Lower leg skin (tissue), 4 donors: Measurements from ENCODE around the gene NNT. TPM values are rescaled to one million over a fixed set of nuclear protein-coding genes. Genes with fewer than 3 reads are reported as not detected.
"Not testable (repeated sequence)": the region's sequence is repeated elsewhere in the genome, so short reads cannot be mapped to it uniquely, and the experiment has no call there.

Experiments used
- DNase-seq, 2 donors: peaks; one replicate each; pipeline ENCODE4 v3.0.0-alpha.2; 2019; ENCODE audit warnings: low spot score in 2 of 2
- H3K4me3 ChIP-seq: fragments of 200-600 bp; sonication (generic); 2 replicates; pipeline ENCODE4 v1.5.1; 2017; ENCODE audit warnings: mild to moderate bottlenecking, low read depth; ENCODE audit not compliant: poor library complexity, severe bottlenecking
- POLR2A ChIP-seq, 2 donors: fragments of 450-650 bp; IDR thresholded peaks; one replicate each; pipeline ENCODE4 v1.6.1; 2016 to 2017; ENCODE audit warnings: antibody characterized with exemption in 2 of 2, mild to moderate bottlenecking in 1 of 2, moderate library complexity in 1 of 2
- WGBS, 2 donors: methylation state at CpG; one replicate each; pipeline ENCODE4 v1.1.5; 2018; 5-methylcytosine and 5-hydroxymethylcytosine counted together
- intact Hi-C: fragments of 100-400 bp; cut with DNase I; formaldehyde crosslinking; loops from one replicate; pipeline ENCODE4 v1.15.0; 2023; ENCODE audit warnings: low total_unique reads
- total RNA-seq, 4 donors: library from RNA; depleted of rRNA; stranded (reverse); fragments of >200 nt; gene quantifications; one replicate each; pipeline ENCODE4 v1.1.0, GENCODE V29; 2016
- TF ChIP-seq, protein P1 (sequence below), 3 donors: fragments of 450-650 bp; IDR thresholded peaks; one replicate each; pipeline ENCODE4 v1.5.1; 2016; ENCODE audit warnings: antibody characterized with exemption in 3 of 3, mild to moderate bottlenecking in 3 of 3, moderate library complexity in 2 of 3

Gene NNT
- total RNA-seq, 4 donors from 2014 or later = 24.2 to 34.2 (median 27.7) TPM

DNA sequence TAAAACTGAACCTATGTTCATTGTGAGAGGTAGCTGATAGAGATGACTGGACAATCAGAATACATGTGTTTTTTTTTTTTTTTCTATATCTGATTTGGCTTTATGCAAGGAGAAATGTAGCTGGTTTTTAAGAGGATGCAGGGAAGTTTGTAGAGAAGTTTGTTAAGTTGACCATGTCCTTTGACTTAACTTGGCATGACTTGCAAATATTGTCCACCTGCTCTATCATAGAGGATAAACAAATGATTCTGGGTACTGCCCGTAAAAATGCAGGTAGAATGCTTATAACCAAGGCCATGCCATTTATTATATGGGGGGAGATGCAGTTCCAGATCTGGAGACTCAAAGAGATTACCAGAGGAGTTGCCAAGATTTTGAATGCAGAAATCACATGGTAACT is 13.7 kb upstream of the NNT start:
- WGBS, 2 donors = 84 to 97% methylated on average over 1 of the region's 1 CpG

DNA sequence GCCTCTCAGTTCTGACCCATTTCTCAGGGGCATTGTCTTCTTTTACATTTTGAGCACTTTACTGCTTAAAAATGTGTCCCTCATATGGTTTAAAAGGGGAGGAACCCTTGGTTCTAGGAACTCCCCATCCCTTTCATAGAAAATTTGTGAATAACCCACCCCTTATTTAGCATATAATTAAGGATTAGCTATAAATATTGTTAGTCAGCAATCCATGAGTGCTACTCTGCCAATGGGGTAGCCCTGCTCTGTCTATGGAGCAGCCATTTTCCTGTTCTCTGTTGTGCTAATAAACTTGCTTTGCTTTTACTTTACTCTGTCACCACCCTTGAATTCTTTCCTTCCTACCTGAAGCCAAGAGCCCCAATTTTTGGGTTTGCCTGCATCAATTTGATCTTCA is 12.3 kb upstream of the NNT start:
- no peak for TF ChIP-seq POLR2A (IDR thresholded peaks at IDR 0.05)
- TF ChIP-seq, protein P1, sequence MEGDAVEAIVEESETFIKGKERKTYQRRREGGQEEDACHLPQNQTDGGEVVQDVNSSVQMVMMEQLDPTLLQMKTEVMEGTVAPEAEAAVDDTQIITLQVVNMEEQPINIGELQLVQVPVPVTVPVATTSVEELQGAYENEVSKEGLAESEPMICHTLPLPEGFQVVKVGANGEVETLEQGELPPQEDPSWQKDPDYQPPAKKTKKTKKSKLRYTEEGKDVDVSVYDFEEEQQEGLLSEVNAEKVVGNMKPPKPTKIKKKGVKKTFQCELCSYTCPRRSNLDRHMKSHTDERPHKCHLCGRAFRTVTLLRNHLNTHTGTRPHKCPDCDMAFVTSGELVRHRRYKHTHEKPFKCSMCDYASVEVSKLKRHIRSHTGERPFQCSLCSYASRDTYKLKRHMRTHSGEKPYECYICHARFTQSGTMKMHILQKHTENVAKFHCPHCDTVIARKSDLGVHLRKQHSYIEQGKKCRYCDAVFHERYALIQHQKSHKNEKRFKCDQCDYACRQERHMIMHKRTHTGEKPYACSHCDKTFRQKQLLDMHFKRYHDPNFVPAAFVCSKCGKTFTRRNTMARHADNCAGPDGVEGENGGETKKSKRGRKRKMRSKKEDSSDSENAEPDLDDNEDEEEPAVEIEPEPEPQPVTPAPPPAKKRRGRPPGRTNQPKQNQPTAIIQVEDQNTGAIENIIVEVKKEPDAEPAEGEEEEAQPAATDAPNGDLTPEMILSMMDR (IDR thresholded peaks at IDR 0.05) = no peak
- DNase-seq = no peak
- intact Hi-C loops = no loop called here
- H3K4me3 ChIP-seq = no peak overlapping the region

More for the DNA sequence above, 13.7 kb upstream of the NNT start:
- DNase-seq = no peak
- no peak overlapping the region for H3K4me3 ChIP-seq
- TF ChIP-seq, protein P1 (IDR thresholded peaks at IDR 0.05) = no peak
- no peak for TF ChIP-seq POLR2A (IDR thresholded peaks at IDR 0.05)
- intact Hi-C loops = no loop called here

- DNase-seq = no peak
- no peak for TF ChIP-seq POLR2A (IDR thresholded peaks at IDR 0.05)
- TF ChIP-seq, protein P1 (IDR thresholded peaks at IDR 0.05) = no peak
- intact Hi-C loops = no loop called here
- no peak overlapping the region for H3K4me3 ChIP-seq
Observed at GRCh38 chr5:43592363-43592762, 10.6 kb upstream of the NNT start.

- DNase-seq, intact Hi-C loops, H3K4me3 ChIP-seq: not testable (repeated sequence)
- WGBS, 2 donors = 98 to 100% methylated on average over 1 of the region's 1 CpG
Observed at GRCh38 chr5:43598927-43599326, 4.1 kb upstream of the NNT start.

- no peak overlapping the region for H3K4me3 ChIP-seq
- TF ChIP-seq, protein P1 (IDR thresholded peaks at IDR 0.05) = no peak
- TF ChIP-seq POLR2A (IDR thresholded peaks at IDR 0.05) = no peak
- DNase-seq = no peak
- WGBS, 2 donors = 57 to 58% methylated on average over 8 of the region's 8 CpGs
- intact Hi-C loops = no loop called here
Observed at GRCh38 chr5:43601454-43602260, 1.3 kb upstream of the NNT start.

DNA sequence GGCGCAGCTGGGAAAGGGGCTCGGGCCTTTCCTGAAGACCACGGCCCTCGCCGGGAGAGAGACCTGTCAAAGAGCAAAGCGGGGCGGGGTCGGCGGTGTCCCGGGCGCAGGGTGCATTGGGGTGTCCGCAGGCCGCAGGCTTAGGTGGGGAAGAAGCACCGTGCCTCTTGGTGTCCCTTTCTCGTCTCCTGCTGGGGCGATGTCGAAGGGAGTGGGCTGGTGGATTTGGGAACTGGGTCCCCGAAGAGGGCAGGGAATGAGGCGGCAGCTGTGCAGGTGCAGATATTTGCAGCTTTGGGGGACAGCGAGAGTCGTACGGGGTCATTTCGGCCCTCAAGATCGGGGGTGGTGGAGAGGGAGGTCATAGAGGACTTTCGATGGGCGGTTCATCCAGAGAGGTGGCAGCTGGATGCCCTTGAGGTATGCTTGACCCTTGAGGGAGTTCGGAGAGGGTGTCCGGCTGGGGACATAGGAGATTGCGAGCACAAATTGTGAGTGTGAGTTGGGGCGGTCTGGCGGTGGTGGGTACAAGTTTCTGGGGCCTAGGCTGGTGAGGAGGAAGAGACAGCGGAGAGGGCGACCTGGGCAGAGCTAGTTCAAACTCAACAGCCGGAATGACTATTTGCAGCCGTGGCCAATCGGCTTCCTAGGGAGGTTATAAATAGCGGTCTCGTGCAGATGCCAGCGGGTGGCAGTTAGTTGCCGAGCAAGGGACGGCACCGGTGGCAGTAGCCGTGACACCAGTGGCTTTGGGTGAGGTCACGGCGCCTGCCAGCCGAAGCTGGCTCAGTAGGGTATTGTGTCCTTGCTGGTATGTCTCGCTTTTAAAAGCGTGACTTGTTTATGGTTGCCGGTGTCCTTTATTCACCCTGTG is 601 bp downstream of the NNT start:
- TF ChIP-seq POLR2A (IDR thresholded peaks at IDR 0.05) = no peak
- TF ChIP-seq, protein P1 (IDR thresholded peaks at IDR 0.05) = no peak
- intact Hi-C loops = no loop called here
- peak; percentile 59 to 91 for DNase-seq
- H3K4me3 ChIP-seq = peak overlapping the region; percentile 74
- WGBS, 2 donors = 2% methylated on average over 36 to 44 of the region's 49 CpGs
